ENCODE measurements around the gene GUCY1A2. TPM values are rescaled to one million over a fixed set of nuclear protein-coding genes. Genes with fewer than 3 reads are reported as not detected.

The GUCY1A2 gene
- total and polyA plus RNA-seq, 2 donors (not counting 1 experiment from before 2014, with no cell fraction given), result not detected

DNA sequence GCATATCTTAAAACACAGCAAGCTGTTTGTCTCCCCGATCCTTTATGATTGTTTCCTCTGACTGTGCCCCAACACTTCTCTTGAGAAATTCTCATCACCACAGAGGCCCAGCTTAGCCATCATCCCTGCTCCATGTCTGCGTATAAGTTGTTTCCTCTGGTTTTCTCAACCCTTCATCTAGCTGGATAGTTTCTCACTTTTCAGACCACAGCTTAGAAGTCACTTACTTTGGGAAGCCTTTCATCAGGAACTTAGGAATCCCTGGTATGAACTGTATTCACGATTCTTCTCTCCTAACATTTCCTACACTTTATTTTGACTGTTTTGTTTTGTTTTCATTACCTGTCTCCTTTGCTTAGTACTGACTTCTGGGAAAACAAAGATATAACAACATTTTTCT lies 295.2 kb downstream of the GUCY1A2 start:
- no peak overlapping the region for H3K27ac ChIP-seq (ENCODE audit: low read length in 2 of 2)
- H3K36me3 ChIP-seq (replicated peaks in 1 of 2; ENCODE audit: control extremely low read depth in 1 of 2, control insufficient read depth in 1 of 2, extremely low read depth in 1 of 2, insufficient read depth in 2 of 2, low read length in 1 of 2), result no peaks in the 10 kb centered on the region
- H3K9ac ChIP-seq (ENCODE audit: low read length), result no peak overlapping the region
- H3K9me3 ChIP-seq (ENCODE audit: control extremely low read depth in 1 of 3, control insufficient read depth in 2 of 3, insufficient read depth in 1 of 3, low read length in 2 of 3), result no peaks in the 10 kb centered on the region
- H3K4me1 ChIP-seq (ENCODE audit: control insufficient read depth in 2 of 2, insufficient read depth in 2 of 2, low read length in 2 of 2), result no peaks in the 10 kb centered on the region
- TF ChIP-seq EZH2 (IDR thresholded peaks at IDR 0.05; ENCODE audit: borderline replicate concordance, insufficient read depth, low read depth, low read length, poor library complexity, severe bottlenecking), result no peak
- TF ChIP-seq, protein P1, sequence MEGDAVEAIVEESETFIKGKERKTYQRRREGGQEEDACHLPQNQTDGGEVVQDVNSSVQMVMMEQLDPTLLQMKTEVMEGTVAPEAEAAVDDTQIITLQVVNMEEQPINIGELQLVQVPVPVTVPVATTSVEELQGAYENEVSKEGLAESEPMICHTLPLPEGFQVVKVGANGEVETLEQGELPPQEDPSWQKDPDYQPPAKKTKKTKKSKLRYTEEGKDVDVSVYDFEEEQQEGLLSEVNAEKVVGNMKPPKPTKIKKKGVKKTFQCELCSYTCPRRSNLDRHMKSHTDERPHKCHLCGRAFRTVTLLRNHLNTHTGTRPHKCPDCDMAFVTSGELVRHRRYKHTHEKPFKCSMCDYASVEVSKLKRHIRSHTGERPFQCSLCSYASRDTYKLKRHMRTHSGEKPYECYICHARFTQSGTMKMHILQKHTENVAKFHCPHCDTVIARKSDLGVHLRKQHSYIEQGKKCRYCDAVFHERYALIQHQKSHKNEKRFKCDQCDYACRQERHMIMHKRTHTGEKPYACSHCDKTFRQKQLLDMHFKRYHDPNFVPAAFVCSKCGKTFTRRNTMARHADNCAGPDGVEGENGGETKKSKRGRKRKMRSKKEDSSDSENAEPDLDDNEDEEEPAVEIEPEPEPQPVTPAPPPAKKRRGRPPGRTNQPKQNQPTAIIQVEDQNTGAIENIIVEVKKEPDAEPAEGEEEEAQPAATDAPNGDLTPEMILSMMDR (IDR thresholded peaks at IDR 0.05), result no peak
- ChIA-PET CTCF (no interaction called here), POLR2A (no interaction called here)
- DNase-seq, result no peak
- intact Hi-C loops (cut with micrococcal nuclease), result no loop called here
- no peak overlapping the region for H2AFZ ChIP-seq (ENCODE audit: insufficient read depth, low read depth, low read length, poor library complexity, severe bottlenecking)
- Mint-ChIP-seq H3K27me3 (no peaks in the 10 kb centered on the region), H3K4me1 (no peaks in the 10 kb centered on the region), H3K4me3 (no peak overlapping the region), H3K27ac (no peak overlapping the region), H3K9me3 (ENCODE audit: insufficient read depth) (no peaks in the 10 kb centered on the region)
- H3K27me3 ChIP-seq (replicated peaks in 1 of 4; ENCODE audit: control extremely low read depth in 1 of 4, control insufficient read depth in 3 of 4, insufficient read depth in 4 of 4, low read length in 3 of 4), result no peaks in the 10 kb centered on the region
- 90% methylated on average over 3 of the region's 3 CpGs for WGBS (ENCODE audit: insufficient coverage)
- H3K4me2 ChIP-seq (replicated peaks; ENCODE audit: low read depth, low read length, poor library complexity, severe bottlenecking), result no peak overlapping the region
- no peaks in the 10 kb centered on the region for H3K79me2 ChIP-seq (ENCODE audit: control insufficient read depth, insufficient read depth, low read length)
- no peaks in the 10 kb centered on the region for H4K20me1 ChIP-seq (ENCODE audit: control insufficient read depth, insufficient read depth, low read length, poor library complexity, severe bottlenecking)
- H3K4me3 ChIP-seq (ENCODE audit: control extremely low read depth in 1 of 5, extremely low read depth in 1 of 5, insufficient read depth in 1 of 5, low read depth in 2 of 5, low read length in 4 of 5), result no peak overlapping the region
- no peak for ATAC-seq (ENCODE audit: low read depth)

DNA sequence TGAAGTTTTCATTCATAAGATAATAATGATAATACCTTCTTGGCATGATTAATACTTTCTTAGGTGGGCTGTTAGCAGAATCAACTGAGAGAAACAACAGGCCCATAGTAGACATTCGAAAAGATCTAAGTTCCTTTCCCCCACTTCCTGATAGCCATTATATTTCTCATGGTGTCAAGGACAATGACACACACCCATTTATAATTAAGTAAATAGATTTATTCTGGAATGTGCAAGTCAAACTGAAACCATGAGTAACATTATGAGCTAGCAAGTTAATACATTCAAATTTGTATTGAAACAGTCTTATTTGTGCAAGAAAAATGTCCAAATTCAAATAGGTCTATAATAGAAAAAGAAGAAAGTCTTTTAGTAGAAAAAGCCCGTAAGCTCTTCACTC lies 301.1 kb downstream of the GUCY1A2 start:
- Histone ChIP-seq H3K27me3 (replicated peaks in 1 of 4; ENCODE audit: control extremely low read depth in 1 of 4, control insufficient read depth in 3 of 4, insufficient read depth in 4 of 4, low read length in 3 of 4) (no peaks in the 10 kb centered on the region), H3K79me2 (ENCODE audit: control insufficient read depth, insufficient read depth, low read length) (no peaks in the 10 kb centered on the region), H3K9me3 (ENCODE audit: control extremely low read depth in 1 of 3, control insufficient read depth in 2 of 3, insufficient read depth in 1 of 3, low read length in 2 of 3) (no peaks in the 10 kb centered on the region), H4K20me1 (ENCODE audit: control insufficient read depth, insufficient read depth, low read length, poor library complexity, severe bottlenecking) (no peaks in the 10 kb centered on the region), H3K36me3 (replicated peaks in 1 of 2; ENCODE audit: control extremely low read depth in 1 of 2, control insufficient read depth in 1 of 2, extremely low read depth in 1 of 2, insufficient read depth in 2 of 2, low read length in 1 of 2) (no peaks in the 10 kb centered on the region), H3K27ac (ENCODE audit: low read length in 2 of 2) (no peak overlapping the region), H3K4me3 (ENCODE audit: control extremely low read depth in 1 of 5, extremely low read depth in 1 of 5, insufficient read depth in 1 of 5, low read depth in 2 of 5, low read length in 4 of 5) (no peak overlapping the region), H3K4me1 (ENCODE audit: control insufficient read depth in 2 of 2, insufficient read depth in 2 of 2, low read length in 2 of 2) (no peaks in the 10 kb centered on the region), H2AFZ (ENCODE audit: insufficient read depth, low read depth, low read length, poor library complexity, severe bottlenecking) (no peak overlapping the region), H3K4me2 (replicated peaks; ENCODE audit: low read depth, low read length, poor library complexity, severe bottlenecking) (no peak overlapping the region), H3K9ac (ENCODE audit: low read length) (no peak overlapping the region)
- DNase-seq (no peak), ATAC-seq (ENCODE audit: low read depth) (no peak)
- POLR2A ChIA-PET, result no interaction called here
- no peaks in the 10 kb centered on the region for H3K9me3 Mint-ChIP-seq (ENCODE audit: insufficient read depth)
- no peaks in the 10 kb centered on the region for H3K4me1 Mint-ChIP-seq
- no peak overlapping the region for H3K4me3 Mint-ChIP-seq
- no peaks in the 10 kb centered on the region for H3K27me3 Mint-ChIP-seq
- intact Hi-C loops (cut with micrococcal nuclease), result no loop called here
- TF ChIP-seq, protein P1 (IDR thresholded peaks at IDR 0.05), result no peak
- CTCF ChIA-PET, result no interaction called here
- H3K27ac Mint-ChIP-seq, result no peak overlapping the region
- no CpG with 5 or more reads among the region's 2 CpGs for WGBS (ENCODE audit: insufficient coverage)

All from B cell (primary cell).